Stimulated activated CD8-positive, alpha-beta memory T cell treated with anti-CD3 and anti-CD28 coated beads, Interleukin-15, amount 100 ng/mL, for 4 hours (primary cell): Measurements from ENCODE around the gene PRKACB.
"Not testable (repeated sequence)": the region's sequence is repeated elsewhere in the genome, so short reads cannot be mapped to it uniquely, and the experiment has no call there.

Experiments used
- DNase-seq, 2 donors: peaks; one replicate each; pipeline ENCODE4 v3.0.0-alpha.2; 2020; ENCODE audit warnings: low read depth in 2 of 2

Gene PRKACB

DNA sequence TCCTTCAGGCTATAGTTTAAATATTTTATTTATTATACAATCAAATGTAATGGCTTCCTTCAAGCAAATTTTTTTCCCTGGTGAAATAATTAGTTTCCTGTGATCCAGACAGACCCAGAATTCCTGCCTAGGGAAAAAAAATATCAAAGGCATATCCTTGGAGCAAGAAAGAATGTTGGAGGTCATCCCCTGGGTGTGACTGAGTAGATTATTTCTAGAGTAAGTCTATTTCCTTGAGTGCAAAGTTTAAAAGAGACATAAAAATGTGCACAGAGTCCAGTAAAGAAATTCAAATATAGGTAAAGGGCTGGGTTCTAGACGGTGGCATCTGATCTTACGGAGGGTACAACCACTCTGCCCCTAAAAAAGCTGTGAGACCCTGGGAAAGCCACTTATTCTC, 125.2 kb downstream of the PRKACB start:
- DNase-seq: no peak

DNA sequence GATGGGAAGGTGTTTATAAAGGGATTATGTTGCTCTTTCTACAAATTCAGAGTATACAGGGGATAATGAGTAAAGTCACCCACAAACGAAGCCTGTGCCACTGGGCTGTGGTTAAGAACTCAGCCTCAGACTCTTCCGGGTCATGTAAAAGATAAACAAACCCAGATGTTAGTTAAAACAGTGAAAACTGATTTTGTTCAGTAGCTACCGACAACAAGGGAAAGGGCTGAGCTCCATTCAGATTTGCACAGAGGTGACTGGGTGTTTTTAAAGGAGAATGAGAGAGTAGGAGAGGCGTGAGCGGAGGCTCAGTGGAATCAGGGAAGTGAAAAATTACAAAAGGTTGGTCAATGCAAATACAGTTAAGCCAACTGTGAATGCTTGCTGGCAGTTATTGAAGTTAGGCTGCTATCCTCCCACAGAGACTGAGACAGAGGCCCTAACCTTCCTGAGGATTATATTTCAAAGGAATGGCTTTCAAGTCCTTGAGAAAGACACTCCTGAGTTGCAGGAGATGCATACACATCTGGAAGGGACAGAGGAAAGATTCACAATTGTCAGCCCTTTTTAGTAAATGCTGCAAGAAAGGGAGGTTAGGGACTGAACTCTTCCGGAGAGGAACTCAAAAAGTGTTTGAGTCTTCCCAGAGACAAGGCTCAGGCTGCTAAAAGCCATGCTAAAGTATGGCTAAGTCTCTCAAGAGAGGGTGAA, 127.5 kb downstream of the PRKACB start:
- DNase-seq: no peak

DNA sequence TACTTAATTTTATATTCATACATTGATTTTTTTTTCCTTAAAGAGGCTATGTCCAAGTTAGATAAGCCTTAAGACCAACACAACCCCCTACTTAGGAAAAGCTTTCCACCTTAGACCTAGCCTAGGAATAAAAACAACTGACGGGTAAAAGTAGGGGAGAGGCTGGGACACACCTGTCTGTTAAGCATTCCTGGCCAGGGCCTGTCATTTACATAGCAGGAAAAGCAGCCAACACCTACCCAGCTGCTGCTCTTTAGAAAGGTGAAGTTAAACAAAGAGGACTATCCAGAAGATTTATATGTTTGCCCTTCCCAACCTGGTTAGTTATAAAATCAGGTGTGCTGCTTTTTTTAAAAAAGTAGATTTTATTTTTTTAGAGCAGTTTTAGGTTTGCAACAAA, 128.3 kb downstream of the PRKACB start:
- DNase-seq: no peak

DNA sequence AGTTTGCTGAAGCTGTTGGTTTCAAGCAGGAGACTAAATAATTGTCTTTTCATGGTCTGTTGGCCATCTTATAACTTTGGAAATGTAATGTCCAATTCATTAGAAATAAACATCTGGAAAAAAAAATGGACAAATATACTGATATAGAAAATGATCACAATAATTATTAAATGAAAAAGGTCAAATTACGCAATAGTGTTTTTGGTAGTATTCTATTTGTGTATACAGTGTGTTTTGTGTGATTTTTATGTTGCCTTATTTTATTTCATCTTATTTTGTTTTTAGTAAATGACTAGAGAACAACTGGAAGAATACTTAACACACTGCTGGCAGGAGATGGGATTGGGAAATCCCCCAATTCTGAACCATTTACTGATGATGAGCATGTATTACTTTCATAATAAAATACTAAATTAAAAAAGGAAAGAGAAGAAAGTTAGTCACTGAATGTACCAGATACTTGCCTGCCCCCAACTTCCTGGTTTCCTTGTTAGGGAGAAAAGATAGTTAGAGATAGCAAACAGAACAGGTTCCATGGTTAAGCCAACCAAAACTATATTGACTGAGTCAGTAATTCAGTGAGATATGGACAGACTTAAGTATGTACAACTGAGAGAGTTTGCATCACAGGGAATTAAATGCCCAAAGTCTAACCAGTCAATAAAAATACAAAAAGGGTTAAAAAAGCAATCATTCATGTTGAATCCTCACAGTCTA, 133.4 kb downstream of the PRKACB start:
- DNase-seq: no peak

DNA sequence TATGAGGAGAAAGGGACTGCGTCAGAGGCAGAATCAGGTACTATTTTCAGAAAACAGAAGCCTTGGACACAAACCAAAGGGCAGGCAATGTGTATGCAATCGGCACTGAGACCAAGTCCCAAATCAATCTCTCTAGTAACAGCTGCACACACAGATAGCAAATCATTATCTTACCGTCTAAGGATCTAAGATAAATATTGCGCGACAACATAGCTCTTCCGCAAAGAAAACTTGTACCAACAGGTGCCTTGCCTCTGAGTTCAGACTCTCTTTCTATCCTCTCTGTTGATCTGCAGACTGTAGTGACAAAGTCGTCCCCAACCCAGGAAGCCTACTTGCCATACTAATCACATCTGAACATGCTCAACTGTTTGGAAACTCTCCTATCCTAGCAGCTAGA, 134.8 kb downstream of the PRKACB start:
- no peak for DNase-seq

DNA sequence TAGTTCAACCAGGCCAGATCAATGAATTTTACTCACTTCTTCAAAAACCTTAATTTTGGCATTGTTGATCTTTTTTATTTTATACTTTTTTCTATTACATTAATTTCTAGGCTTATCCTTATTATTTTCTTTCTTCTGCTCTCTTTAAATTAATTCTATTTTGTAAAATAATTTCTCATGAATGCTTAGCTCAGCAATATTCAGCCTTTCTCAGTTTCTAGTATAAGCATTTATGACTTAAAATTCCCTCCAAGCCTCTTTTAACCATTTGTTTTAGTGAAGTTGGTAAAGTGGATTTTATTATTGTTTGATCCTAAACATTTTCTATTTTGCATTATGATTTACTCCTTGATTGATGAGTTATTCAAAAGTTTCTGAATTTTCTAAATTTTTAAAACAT, 136.8 kb downstream of the PRKACB start:
- no peak for DNase-seq

DNA sequence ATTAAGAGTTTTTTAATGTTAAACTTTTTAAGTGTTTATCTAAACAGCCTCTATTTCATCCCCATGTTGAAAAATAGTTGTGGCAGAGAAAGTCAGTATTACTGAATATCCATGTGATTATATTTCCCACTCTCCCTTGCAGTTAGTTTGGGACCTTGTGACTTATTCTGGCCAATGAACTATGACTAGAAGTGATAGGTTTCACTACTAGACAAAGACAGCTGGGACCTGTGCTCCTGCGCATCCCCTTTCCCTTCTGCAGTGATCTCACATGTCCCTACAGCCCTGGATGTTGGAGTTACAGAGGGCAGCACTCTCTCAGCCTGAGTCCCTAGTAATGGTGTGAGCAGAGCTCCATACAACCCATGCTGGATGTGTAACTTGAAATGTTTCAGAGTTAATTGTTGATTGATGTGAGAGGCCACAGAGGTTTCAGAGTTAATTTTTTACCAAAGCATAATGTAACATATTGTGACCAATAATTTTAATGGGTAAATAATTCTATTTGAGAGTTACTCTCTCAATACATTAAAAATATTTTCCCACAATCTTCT, 138.8 kb downstream of the PRKACB start:
- DNase-seq: no peak

DNA sequence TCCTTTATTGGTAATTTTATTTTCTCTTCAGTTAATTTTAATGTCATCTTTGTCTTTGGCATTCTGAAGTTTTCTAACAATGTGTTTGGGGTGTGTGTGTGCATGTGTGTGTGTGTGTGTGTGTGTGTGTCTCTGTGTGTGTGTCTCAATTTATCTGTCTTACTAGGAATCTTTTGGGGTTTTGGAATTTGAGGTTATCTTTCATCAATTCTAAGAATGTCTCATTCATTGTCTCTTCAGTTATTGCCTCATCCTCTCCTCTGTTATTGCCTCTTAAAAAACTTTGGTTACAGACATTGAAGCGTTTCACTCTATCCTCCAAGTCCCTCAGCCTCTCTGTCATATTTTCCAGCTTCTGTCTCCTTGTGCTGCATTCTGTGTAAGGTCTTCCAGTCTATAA, 139.3 kb downstream of the PRKACB start:
- DNase-seq: no peak

DNA sequence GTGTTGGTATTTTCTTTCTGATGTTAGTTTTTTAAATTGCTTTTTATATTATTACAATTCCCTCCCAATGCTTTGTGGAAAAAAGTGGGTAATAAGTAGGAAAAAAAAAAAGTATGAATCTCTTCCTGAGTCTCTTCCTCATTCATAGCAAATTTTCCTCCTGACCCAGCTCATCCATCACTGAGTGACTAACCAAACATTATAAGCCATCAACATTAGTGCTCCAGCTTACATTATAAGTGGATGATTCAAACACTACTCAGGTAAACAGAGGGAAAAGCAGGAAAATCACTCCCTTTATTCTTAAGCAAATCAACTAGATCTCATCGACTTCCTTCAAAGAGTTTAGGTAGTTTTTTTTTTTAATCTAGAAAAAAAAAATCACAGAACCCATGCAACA, 142.0 kb downstream of the PRKACB start:
- DNase-seq: no peak

DNA sequence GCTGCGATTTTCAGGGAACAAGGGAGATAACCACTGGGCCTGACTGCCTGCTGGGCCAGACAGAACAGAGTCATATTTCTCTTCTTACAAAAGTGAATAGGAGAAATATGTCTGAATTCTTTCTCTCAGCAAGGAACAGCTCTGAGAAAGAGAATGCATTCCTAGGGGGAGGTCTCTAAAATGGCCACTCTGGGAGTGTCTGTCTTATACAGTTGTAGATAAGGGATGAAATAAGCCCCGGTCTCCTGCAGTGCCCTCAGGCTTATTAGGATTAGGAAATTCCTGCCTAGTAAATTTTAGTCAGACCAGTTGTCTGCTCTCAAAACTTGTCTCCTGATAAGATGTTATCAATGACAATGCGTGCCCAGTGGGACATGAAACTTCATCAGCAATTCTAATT, 143.3 kb downstream of the PRKACB start:
- not testable (repeated sequence) for DNase-seq
